GM12878 (cell line): ENCODE results near the gene SMG6. TPM values are rescaled to one million over a fixed set of nuclear protein-coding genes. Genes with fewer than 3 reads are reported as not detected.

Experiments
- BACH1 ChIP-seq: fragments of 450-650 bp; IDR thresholded peaks from 2 replicates; pipeline ENCODE4 v1.6.1; 2017; ENCODE audit warnings: mild to moderate bottlenecking, borderline replicate concordance
- BCL3 ChIP-seq: IDR thresholded peaks from 2 replicates; pipeline ENCODE4 v1.6.1; 2011; ENCODE audit warnings: borderline replicate concordance, low read depth, mild to moderate bottlenecking, moderate library complexity, low read length; ENCODE audit not compliant: insufficient read depth, poor library complexity, severe bottlenecking
- BHLHE40 ChIP-seq, 2 experiments: fragments of 450-650 bp in 1 of 2; IDR thresholded peaks; 2 replicates each; pipeline ENCODE4 v1.6.1; 2011 to 2017; ENCODE audit warnings: low read depth in 2 of 2, borderline replicate concordance in 1 of 2, improper control_type of control experiment in 1 of 2, low read length in 1 of 2, mild to moderate bottlenecking in 1 of 2
- CBX5 ChIP-seq: sonication (generic); IDR thresholded peaks from 2 replicates; pipeline ENCODE4 v1.6.1; 2016; ENCODE audit warnings: low read depth, moderate library complexity, mild to moderate bottlenecking, inconsistent platforms
- CEBPB ChIP-seq, 2 experiments: fragments of 150-350 bp in 1 of 2; IDR thresholded peaks; 2 replicates each; pipeline ENCODE4 v1.6.1; 2012 to 2014; ENCODE audit warnings: low read depth in 2 of 2, low read length in 2 of 2, borderline replicate concordance in 1 of 2, inconsistent platforms in 1 of 2
- CEBPZ ChIP-seq: fragments of 150-350 bp; IDR thresholded peaks from 2 replicates; pipeline ENCODE4 v1.6.1; 2016; ENCODE audit warnings: low read depth, low read length
- CHD2 ChIP-seq: IDR thresholded peaks from 2 replicates; pipeline ENCODE4 v1.6.1; 2011; ENCODE audit warnings: low read depth, low read length, improper control_type of control experiment, borderline replicate concordance
- CUX1 ChIP-seq: IDR thresholded peaks from 2 replicates; pipeline ENCODE4 v1.6.1; 2012; ENCODE audit warnings: improper control_type of control experiment, low read depth, low read length; ENCODE audit not compliant: insufficient replicate concordance
- E2F8 ChIP-seq: fragments of 450-650 bp; IDR thresholded peaks from 2 replicates; pipeline ENCODE4 v1.6.1; 2018; ENCODE audit warnings: mild to moderate bottlenecking, low read depth, moderate library complexity; ENCODE audit not compliant: partially characterized antibody
- EZH2 ChIP-seq: IDR thresholded peaks from 2 replicates; pipeline ENCODE4 v1.6.1; 2012; ENCODE audit warnings: low read depth, mild to moderate bottlenecking, control low read depth, inconsistent platforms, low read length, borderline replicate concordance; ENCODE audit not compliant: control insufficient read depth
- HDAC6 ChIP-seq: fragments of 200-600 bp; sonication (generic); IDR thresholded peaks from one replicate; pipeline ENCODE4 v1.8.0; 2017; ENCODE audit warnings: antibody characterized with exemption; ENCODE audit not compliant: unreplicated experiment
- NBN ChIP-seq: fragments of 450-650 bp; IDR thresholded peaks from 2 replicates; pipeline ENCODE4 v1.6.1; 2016
- ZNF207 ChIP-seq: fragments of 450-650 bp; IDR thresholded peaks from 2 replicates; pipeline ENCODE4 v1.6.1; 2014; ENCODE audit warnings: antibody characterized with exemption, mild to moderate bottlenecking, borderline replicate concordance
- polyA plus RNA-seq, 11 experiments: library from polyadenylated mRNA; depleted of rRNA in 4 of 11; unstranded in 6 of 11; stranded (reverse) in 5 of 11; fragments of >200 nt; fragmentation: Nextera tagmentation in 4 of 11; fragmentation: Illumina TruSeq in 1 of 11; extraction: Ambion mirVana in 4 of 11; extraction: Trizol in 1 of 11; gene quantifications; 1 replicate in 1 of 11; 2 replicates in 10 of 11; pipeline versions ENCODE4 v1.2.1 to v1.2.3, GENCODE V29; 2011 to 2016; ENCODE audit warnings: inconsistent platforms in 2 of 11, missing spikeins in 2 of 11, low read depth in 1 of 11
- total RNA-seq, 4 experiments: library from RNA; depleted of rRNA in 3 of 4; stranded (reverse); fragments of >200 nt in 3 of 4; fragmentation: Illumina TruSeq in 1 of 4; extraction: Trizol in 1 of 4; gene quantifications; 2 replicates each; pipeline versions ENCODE4 v1.2.1 to v1.2.3, GENCODE V29; 2013 to 2021

SMG6 gene
- total and polyA plus RNA-seq, 10 of the 15 experiments (the other 5 are each of a cell fraction or from before 2014, with no cell fraction given), result 0.58 to 28.7 (median 15.7) TPM

- no peak for TF ChIP-seq CEBPZ
- TF ChIP-seq CBX5, result no peak
- no peak for TF ChIP-seq HDAC6
- TF ChIP-seq CUX1, result peak; percentile 9
- TF ChIP-seq BHLHE40 (IDR thresholded peaks at IDR 0.05; ENCODE audit: borderline replicate concordance in 1 of 2, low read depth in 2 of 2, low read length in 1 of 2), result peak; percentile 52 to 85; a peak in 3 of 4 replicates
- no peak for TF ChIP-seq CHD2
- TF ChIP-seq BCL3, result peak; percentile 3
- TF ChIP-seq EZH2, result no peak
- no peak for TF ChIP-seq CEBPB (IDR thresholded peaks at IDR 0.05; ENCODE audit: borderline replicate concordance in 1 of 2, low read depth in 2 of 2, low read length in 2 of 2)
- no peak for TF ChIP-seq E2F8
- TF ChIP-seq BACH1, result no peak
- no peak for TF ChIP-seq NBN
- TF ChIP-seq ZNF207, result no peak
Observed at GRCh38 chr17:2057760-2058585, 245.6 kb downstream of the SMG6 start (continued).
